Lower lobe of right lung (tissue), 2 donors: ENCODE data around the gene RPAP3. TPM values are rescaled to one million over a fixed set of nuclear protein-coding genes. Genes with fewer than 3 reads are reported as not detected.
A peak's percentile ranks its signal among the peaks of the same experiment; 100 is the strongest.
"Not testable (repeated sequence)": the region's sequence is repeated elsewhere in the genome, so short reads cannot be mapped to it uniquely, and the experiment has no call there.

Experiments used
- ATAC-seq, 2 donors: fragments of 200-7000 bp; cut with Tn5 transposase; one replicate each; pipeline ENCODE4 v1.9.1; 2020 to 2022; ENCODE audit warnings: mild to moderate bottlenecking in 2 of 2, moderate library complexity in 2 of 2
- DNase-seq: peaks from one replicate; pipeline ENCODE4 v3.0.0-alpha.2; 2020
- H3K27ac ChIP-seq: fragments of 200-600 bp; one replicate; pipeline ENCODE4 v1.8.0; 2022
- H3K27me3 ChIP-seq: fragments of 200-600 bp; one replicate; pipeline ENCODE4 v1.8.0; 2022; ENCODE audit warnings: low read depth
- H3K36me3 ChIP-seq: fragments of 200-600 bp; one replicate; pipeline ENCODE4 v1.8.0; 2022; ENCODE audit warnings: mild to moderate bottlenecking
- H3K4me1 ChIP-seq: fragments of 200-600 bp; one replicate; pipeline ENCODE4 v1.8.0; 2022
- H3K4me3 ChIP-seq: fragments of 200-600 bp; one replicate; pipeline ENCODE4 v1.8.0; 2022; ENCODE audit warnings: mild to moderate bottlenecking
- H3K9me3 ChIP-seq: fragments of 200-600 bp; one replicate; pipeline ENCODE4 v1.8.0; 2022
- intact Hi-C: fragments of 100-400 bp; cut with DNase I; formaldehyde crosslinking; loops from one replicate; pipeline ENCODE4 v1.11.0; 2022
- total RNA-seq: library from RNA; stranded (reverse); fragmentation: NEBNext Ultra II Directional; extraction: Animal tissue kit (Norgen Biotek cat#: 25700); gene quantifications from one replicate; pipeline ENCODE4 v1.2.1, GENCODE V29; 2021
- TF ChIP-seq, protein P1 (sequence below): fragments of 200-600 bp; IDR thresholded peaks from one replicate; pipeline ENCODE4 v1.8.0; 2022; ENCODE audit warnings: antibody characterized with exemption, mild to moderate bottlenecking
- donor health status: DM: no; HTN: yes; CAD: no; lungs with severe emphysema.

RPAP3 gene
- total RNA-seq, 1 donor from 2014 or later = 20.2 TPM

DNA sequence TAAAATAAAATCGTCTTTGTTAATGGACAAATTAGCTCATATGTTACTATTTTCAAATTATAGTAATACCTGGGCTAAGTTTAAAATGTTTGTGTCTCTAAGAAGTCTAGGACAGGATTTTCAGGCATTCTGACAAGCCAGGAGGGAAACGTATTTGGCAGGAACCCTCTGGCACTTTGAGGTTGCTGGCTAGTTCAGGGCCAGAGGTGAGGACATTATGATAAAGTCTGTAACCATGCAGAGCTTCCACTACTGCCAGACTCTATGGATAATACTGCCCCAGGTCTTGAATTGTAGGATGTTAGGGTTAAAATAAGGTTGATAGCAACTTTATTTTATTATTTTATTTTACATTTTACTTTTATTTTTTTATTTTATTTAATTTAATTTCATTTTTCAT, 56.4 kb downstream of the RPAP3 start:
- Histone ChIP-seq H3K27me3 (no peaks in the 10 kb centered on the region), H3K9me3 (no peaks in the 10 kb centered on the region), H3K4me3 (no peak overlapping the region), H3K36me3 (no peaks in the 10 kb centered on the region), H3K4me1 (peaks cover 11% of the 10 kb centered on the region), H3K27ac (no peak overlapping the region)
- ATAC-seq (no peak), DNase-seq (no peak)
- intact Hi-C loops = no loop called here
- TF ChIP-seq, protein P1, sequence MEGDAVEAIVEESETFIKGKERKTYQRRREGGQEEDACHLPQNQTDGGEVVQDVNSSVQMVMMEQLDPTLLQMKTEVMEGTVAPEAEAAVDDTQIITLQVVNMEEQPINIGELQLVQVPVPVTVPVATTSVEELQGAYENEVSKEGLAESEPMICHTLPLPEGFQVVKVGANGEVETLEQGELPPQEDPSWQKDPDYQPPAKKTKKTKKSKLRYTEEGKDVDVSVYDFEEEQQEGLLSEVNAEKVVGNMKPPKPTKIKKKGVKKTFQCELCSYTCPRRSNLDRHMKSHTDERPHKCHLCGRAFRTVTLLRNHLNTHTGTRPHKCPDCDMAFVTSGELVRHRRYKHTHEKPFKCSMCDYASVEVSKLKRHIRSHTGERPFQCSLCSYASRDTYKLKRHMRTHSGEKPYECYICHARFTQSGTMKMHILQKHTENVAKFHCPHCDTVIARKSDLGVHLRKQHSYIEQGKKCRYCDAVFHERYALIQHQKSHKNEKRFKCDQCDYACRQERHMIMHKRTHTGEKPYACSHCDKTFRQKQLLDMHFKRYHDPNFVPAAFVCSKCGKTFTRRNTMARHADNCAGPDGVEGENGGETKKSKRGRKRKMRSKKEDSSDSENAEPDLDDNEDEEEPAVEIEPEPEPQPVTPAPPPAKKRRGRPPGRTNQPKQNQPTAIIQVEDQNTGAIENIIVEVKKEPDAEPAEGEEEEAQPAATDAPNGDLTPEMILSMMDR = no peak

DNA sequence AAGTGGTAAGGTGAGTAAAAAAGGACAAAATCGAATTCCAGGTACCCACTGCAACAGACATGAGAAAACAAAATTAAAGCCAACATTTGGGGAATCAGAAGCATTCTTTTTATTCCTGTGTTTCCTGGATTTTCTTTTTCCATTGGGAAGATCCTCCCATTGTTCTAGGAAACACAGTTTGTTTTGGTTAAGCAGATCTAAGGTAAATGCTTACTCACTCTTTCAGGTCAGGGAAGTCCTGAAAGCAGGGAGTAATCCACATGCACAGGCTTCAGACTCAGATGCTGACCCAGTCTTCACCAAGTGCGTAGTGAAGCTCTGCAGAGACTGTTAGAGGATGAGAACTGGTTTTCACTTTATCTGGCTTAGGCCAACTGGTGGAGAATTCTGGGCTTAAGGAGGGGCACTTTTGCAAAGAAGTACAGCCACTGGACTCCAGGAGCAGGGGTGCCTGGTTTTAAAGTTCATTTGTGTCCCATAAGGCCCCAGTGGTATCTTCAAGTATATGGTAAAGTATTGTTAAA, 57.7 kb downstream of the RPAP3 start:
- DNase-seq (no peak), ATAC-seq (no peak)
- Histone ChIP-seq H3K4me1 (peaks cover 11% of the 10 kb centered on the region), H3K27ac (no peak overlapping the region), H3K4me3 (no peak overlapping the region), H3K27me3 (no peaks in the 10 kb centered on the region), H3K36me3 (no peaks in the 10 kb centered on the region), H3K9me3 (peaks cover 10% of the 10 kb centered on the region)
- intact Hi-C loops = no loop called here
- TF ChIP-seq, protein P1 = no peak

DNA sequence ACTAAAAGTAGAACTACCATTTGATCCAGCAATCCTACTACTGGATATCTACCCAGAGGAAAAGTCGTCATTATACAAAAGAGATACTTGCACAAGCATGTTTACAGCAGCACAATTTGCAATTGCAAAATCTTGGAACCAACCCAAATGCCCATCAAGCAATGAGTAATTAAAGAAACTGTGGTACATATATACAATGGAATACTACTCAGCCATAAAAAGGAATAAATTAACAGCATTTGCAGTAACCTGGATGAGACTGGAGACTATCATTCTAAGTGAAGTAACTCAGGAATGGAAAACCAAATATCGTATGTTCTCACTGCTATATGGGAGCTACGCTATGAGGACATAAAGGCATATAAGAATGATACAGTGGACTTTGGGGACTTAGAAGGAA, 63.5 kb downstream of the RPAP3 start:
- peaks cover 10% of the 10 kb centered on the region for H3K9me3 ChIP-seq
- H3K4me3 ChIP-seq, H3K27ac ChIP-seq, H3K36me3 ChIP-seq, intact Hi-C loops, H3K4me1 ChIP-seq, ATAC-seq, DNase-seq, H3K27me3 ChIP-seq: not testable (repeated sequence)

DNA sequence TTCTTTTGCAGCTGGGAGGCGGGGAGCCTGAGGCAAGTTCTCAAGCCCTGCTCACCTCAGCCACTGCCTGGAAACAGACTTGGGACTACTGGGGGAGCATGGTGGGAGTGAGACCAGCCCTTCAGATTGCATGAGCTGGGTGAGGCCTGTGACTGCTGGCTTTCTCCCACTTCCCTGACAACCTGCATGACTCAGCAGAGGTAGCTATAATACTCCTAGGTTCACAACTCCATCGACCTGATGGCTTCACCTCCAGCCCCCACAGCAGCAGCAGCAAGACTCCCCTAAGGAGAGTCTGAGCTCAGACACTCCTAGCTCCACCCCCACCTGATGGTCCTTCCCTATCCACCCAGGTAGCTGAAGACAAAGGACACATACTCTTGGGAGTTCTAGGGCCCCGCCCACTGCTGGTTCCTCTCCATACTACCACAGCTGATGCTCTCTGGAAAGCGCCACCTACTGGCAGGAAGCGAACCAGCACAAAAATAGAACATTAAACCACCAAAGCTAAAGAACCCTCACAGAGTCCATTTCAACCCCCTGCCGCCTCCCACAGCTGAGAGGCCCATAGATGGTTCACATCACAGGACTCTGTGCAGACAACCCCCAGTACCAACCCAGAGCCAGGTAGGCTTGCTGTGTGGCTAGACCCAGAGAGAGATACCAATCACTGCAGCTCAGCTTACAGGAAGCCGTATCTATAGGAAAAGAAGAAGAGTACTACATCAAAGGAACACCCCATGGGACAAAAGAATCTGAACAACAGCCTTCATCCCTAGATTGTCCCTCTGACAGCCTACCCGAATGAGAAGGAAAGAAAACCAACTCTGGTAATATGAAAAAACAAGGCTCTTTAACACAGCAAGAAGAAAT, 68.7 kb downstream of the RPAP3 start:
- TF ChIP-seq, protein P1 = peak; percentile 43
- H3K36me3 ChIP-seq = no peaks in the 10 kb centered on the region
- ATAC-seq (no peak), DNase-seq (peak; percentile 79)
- intact Hi-C loops = no loop called here
- no peaks in the 10 kb centered on the region for H3K9me3 ChIP-seq
- H3K4me1 ChIP-seq = no peaks in the 10 kb centered on the region
- H3K27ac ChIP-seq = no peak overlapping the region
- H3K27me3 ChIP-seq = no peaks in the 10 kb centered on the region
- H3K4me3 ChIP-seq = no peak overlapping the region

DNA sequence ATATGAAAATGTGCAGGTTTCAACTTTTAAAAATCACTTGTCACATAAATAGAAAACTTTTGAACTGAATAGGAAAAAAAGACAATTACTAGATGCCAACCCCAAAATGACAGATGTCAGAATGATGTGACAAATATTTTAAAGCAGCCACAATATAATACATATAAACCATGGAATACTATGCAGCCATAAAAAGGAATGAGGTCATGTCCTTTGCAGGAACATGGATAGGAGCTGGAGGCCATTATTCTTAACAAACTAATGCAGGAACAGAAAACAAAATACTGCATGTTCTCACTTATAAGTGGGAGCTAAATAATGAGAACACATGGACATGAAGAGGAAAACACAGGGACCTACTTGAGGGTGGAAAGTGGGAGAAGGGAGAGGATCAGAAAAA, 70.1 kb downstream of the RPAP3 start:
- DNase-seq, ATAC-seq, H3K4me1 ChIP-seq, intact Hi-C loops, H3K36me3 ChIP-seq, H3K4me3 ChIP-seq, H3K27me3 ChIP-seq, H3K9me3 ChIP-seq, H3K27ac ChIP-seq: not testable (repeated sequence)

DNA sequence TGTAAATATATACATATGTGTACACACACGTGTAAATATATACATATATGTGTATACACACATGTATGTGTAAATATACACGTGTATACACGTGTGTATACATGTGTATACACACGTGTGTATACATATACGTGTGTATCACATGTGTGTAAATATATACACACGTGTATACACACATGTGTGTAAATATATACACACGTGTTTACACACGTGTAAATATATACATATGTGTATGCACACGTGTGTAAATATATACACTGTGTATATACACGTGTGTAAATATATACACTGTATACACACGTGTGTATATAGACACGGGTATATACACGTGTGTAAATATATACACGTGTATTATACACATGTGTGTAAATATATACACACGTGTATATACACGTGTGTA, 71.7 kb downstream of the RPAP3 start:
- intact Hi-C loops = no loop called here
- H3K36me3 ChIP-seq = no peaks in the 10 kb centered on the region
- ATAC-seq = no peak
- H3K4me1 ChIP-seq = no peaks in the 10 kb centered on the region
- H3K4me3 ChIP-seq = no peak overlapping the region
- no peaks in the 10 kb centered on the region for H3K27me3 ChIP-seq
- no peak for DNase-seq
- TF ChIP-seq, protein P1 = no peak
- H3K27ac ChIP-seq = no peak overlapping the region
- H3K9me3 ChIP-seq = no peaks in the 10 kb centered on the region
